Calu3 (cell line): ENCODE measurements around the gene GOLIM4. TPM values are rescaled to one million over a fixed set of nuclear protein-coding genes. Genes with fewer than 3 reads are reported as not detected.

Experiments used
- Bru-seq: library from RNA; stranded (reverse); fragments of 400-500 nt; gene quantifications from one replicate; lab custom pipeline; 2021; lab: Mats Ljungman, UMichigan
- BruChase-seq, 2 experiments: library from RNA; stranded (reverse); fragments of 400-500 nt; gene quantifications; one replicate each; lab custom pipeline; 2021; lab: Mats Ljungman, UMichigan
- BruUV-seq: library from RNA; stranded (reverse); fragments of 400-500 nt; replicated peaks from 2 replicates; lab custom pipeline; 2021; lab: Mats Ljungman, UMichigan
- CTCF ChIA-PET: fragments of 300-600 bp; sonication (Branson Sonifier 250); formaldehyde crosslinking; loops from one replicate; lab custom pipeline; 2022; ENCODE audit warnings: antibody characterized with exemption; lab: Charles Lee
- DNase-seq: peaks from one replicate; pipeline ENCODE4 v3.0.0; 2022
- H3K27ac Mint-ChIP-seq: one replicate; pipeline ENCODE4 v1.8.0; 2022; ENCODE audit warnings: mixed read lengths; ENCODE audit not compliant: unreplicated experiment
- H3K27me3 Mint-ChIP-seq: one replicate; pipeline ENCODE4 v1.8.0; 2022; ENCODE audit warnings: mixed read lengths; ENCODE audit not compliant: unreplicated experiment
- H3K36me3 Mint-ChIP-seq: one replicate; pipeline ENCODE4 v1.8.0; 2022; ENCODE audit warnings: mild to moderate bottlenecking, moderate library complexity, mixed read lengths; ENCODE audit not compliant: insufficient read depth, unreplicated experiment
- H3K4me1 Mint-ChIP-seq: one replicate; pipeline ENCODE4 v1.8.0; 2022; ENCODE audit warnings: mild to moderate bottlenecking, low read depth, mixed read lengths; ENCODE audit not compliant: unreplicated experiment
- H3K4me3 Mint-ChIP-seq: one replicate; pipeline ENCODE4 v1.8.0; 2022; ENCODE audit warnings: mild to moderate bottlenecking, low read depth, moderate library complexity, mixed read lengths; ENCODE audit not compliant: unreplicated experiment
- H3K9me3 Mint-ChIP-seq: one replicate; pipeline ENCODE4 v1.8.0; 2022; ENCODE audit warnings: low read depth, mixed read lengths; ENCODE audit not compliant: unreplicated experiment
- CTCF ChIP-seq: fragments of 200-600 bp; IDR thresholded peaks from one replicate; pipeline ENCODE4 v1.8.0; 2022; ENCODE audit warnings: antibody characterized with exemption; ENCODE audit not compliant: unreplicated experiment
- intact Hi-C: fragments of 100-400 bp; cut with micrococcal nuclease; formaldehyde crosslinking; loops from one replicate; pipeline ENCODE4 v1.10.0; 2022; ENCODE audit not compliant: unreplicated experiment
- long read RNA-seq: library from polyadenylated mRNA; stranded (forward); transcript quantifications from one replicate; pipeline ENCODE4 v2.0.0, GENCODE V29; 2022
- total RNA-seq: library from RNA; stranded (reverse); gene quantifications from 2 replicates; pipeline ENCODE4 v1.2.3, GENCODE V29; 2022

Gene GOLIM4
- total RNA-seq (46.5 and 53.8 TPM in 2 replicates), Bru-seq, nascent RNA (percentile 81 among the genes with signal in this experiment), BruChase-seq, experiment 1, labeled RNA remaining after a 6-hour chase (percentile 82 among the genes with signal in this experiment), BruChase-seq, experiment 2, labeled RNA remaining after a 2-hour chase (percentile 74 among the genes with signal in this experiment)
- long read RNA-seq, full-length matches to known transcripts: 18 of 37 reads
- long read RNA-seq, partial matches to known transcripts: 3 of 37 reads
- long read RNA-seq, other reads (novel, unspliced or antisense): 16 of 37 reads

- peaks cover 40% of the 10 kb centered on the region for H3K36me3 Mint-ChIP-seq
- H3K4me3 Mint-ChIP-seq: peak within 1 kb of the TSS; percentile 99
- TF ChIP-seq CTCF: no peak
- H3K27ac Mint-ChIP-seq: peak within 1 kb of the TSS; percentile 95
- intact Hi-C loops: loop anchor here (2.0 to 10.0 kb wide), 3 partner anchors 49 to 361 kb away; partner anchors contain the start of genes PDCD10 and SERPINI1
- no peaks in the 10 kb centered on the region for H3K9me3 Mint-ChIP-seq
- BruUV-seq: no TSS peak
- peak; percentile 99 for DNase-seq
- CTCF ChIA-PET: interaction anchor here (0.7 to 1.7 kb wide), 5 partner anchors 33 to 245 kb away, joined by 3 to 9 read pairs (median 4); no protein-coding TSS in a partner anchor
- peaks cover 32% of the 10 kb centered on the region for H3K4me1 Mint-ChIP-seq
- no peaks in the 10 kb centered on the region for H3K27me3 Mint-ChIP-seq
Measured at GRCh38 chr3:168095611-168096209, at the start of gene GOLIM4. TSS of gene GOLIM4 (minus strand) at chr3:168095924. CDS start at chr3:168095285, 639 bp downstream.

GRCh38 chr3:168141405-168141998, 45.8 kb upstream of the GOLIM4 start:
- no peaks in the 10 kb centered on the region for H3K4me1 Mint-ChIP-seq
- H3K27me3 Mint-ChIP-seq: no peaks in the 10 kb centered on the region
- no peaks in the 10 kb centered on the region for H3K9me3 Mint-ChIP-seq
- CTCF ChIA-PET: interaction anchor here (0.6 kb wide), 1 partner anchor 102 kb away, joined by 3 read pairs; no protein-coding TSS in a partner anchor
- H3K27ac Mint-ChIP-seq: no peak overlapping the region
- H3K36me3 Mint-ChIP-seq: no peaks in the 10 kb centered on the region
- TF ChIP-seq CTCF: no peak
- no peak for DNase-seq
- H3K4me3 Mint-ChIP-seq: no peak overlapping the region
- BruUV-seq: no TSS peak
- intact Hi-C loops: no loop called here

- intact Hi-C loops: no loop called here
- Mint-ChIP-seq H3K4me1 (no peaks in the 10 kb centered on the region), H3K9me3 (no peaks in the 10 kb centered on the region), H3K27me3 (no peaks in the 10 kb centered on the region), H3K4me3 (no peak overlapping the region), H3K36me3 (no peaks in the 10 kb centered on the region), H3K27ac (no peak overlapping the region)
- CTCF ChIA-PET: interaction anchor here (0.8 kb wide), 1 partner anchor 1102 kb away, joined by 3 read pairs; no protein-coding TSS in a partner anchor
- no peak for DNase-seq
- no peak for TF ChIP-seq CTCF
- no TSS peak for BruUV-seq
Measured at GRCh38 chr3:168139947-168140346, 44.2 kb upstream of the GOLIM4 start.

GRCh38 chr3:168138421-168138820, 42.7 kb upstream of the GOLIM4 start:
- Mint-ChIP-seq H3K4me1 (no peaks in the 10 kb centered on the region), H3K9me3 (no peaks in the 10 kb centered on the region), H3K27me3 (no peaks in the 10 kb centered on the region), H3K36me3 (no peaks in the 10 kb centered on the region), H3K4me3 (no peak overlapping the region), H3K27ac (no peak overlapping the region)
- intact Hi-C loops: no loop called here
- TF ChIP-seq CTCF: no peak
- no TSS peak for BruUV-seq
- no peak for DNase-seq
- CTCF ChIA-PET: interaction anchor here (1.5 kb wide), 1 partner anchor 76 kb away, joined by 3 read pairs; no protein-coding TSS in a partner anchor
